HG02571 (cell line): ENCODE data around the gene XAB2.

Experiments
- ATAC-seq: cut with Tn5 transposase; IDR thresholded peaks from one replicate; pipeline ENCODE4 v1.9.1; 2021; ENCODE audit warnings: mild to moderate bottlenecking, moderate library complexity; ENCODE audit not compliant: unreplicated experiment

Gene XAB2

GRCh38 chr19:7633698-7634097 lies 4.4 kb upstream of the XAB2 start, which contains the start of gene PCP2:
TSS of gene PCP2 (minus strand) at chr19:7633719. CDS start at chr19:7633457, 262 bp downstream.
- ATAC-seq, result no peak

- ATAC-seq, result no peak
These were observed 3.2 kb upstream of the XAB2 start for GRCh38 chr19:7632340-7633203.

GRCh38 chr19:7631577-7631976 lies 2.2 kb upstream of the XAB2 start:
- ATAC-seq, result no peak

- no peak for ATAC-seq
These were observed 595 bp downstream of the XAB2 start for GRCh38 chr19:7628589-7629311.

GRCh38 chr19:7627166-7627565 lies 2.2 kb downstream of the XAB2 start:
- no peak for ATAC-seq

GRCh38 chr19:7625763-7626372 lies 3.5 kb downstream of the XAB2 start:
- ATAC-seq, result no peak

- ATAC-seq, result no peak
These were observed 4.5 kb downstream of the XAB2 start for GRCh38 chr19:7624810-7625209.

GRCh38 chr19:7623725-7624603 lies 5.4 kb downstream of the XAB2 start:
- ATAC-seq, result no peak

- no peak for ATAC-seq
These were observed 6.2 kb downstream of the XAB2 start for GRCh38 chr19:7622933-7623685.

GRCh38 chr19:7620442-7621412 lies 8.6 kb downstream of the XAB2 start:
- no peak for ATAC-seq

- no peak for ATAC-seq
These were observed 9.5 kb downstream of the XAB2 start for GRCh38 chr19:7619671-7620441.

- ATAC-seq, result no peak
These were observed 10.4 kb downstream of the XAB2 start for GRCh38 chr19:7618771-7619510.

GRCh38 chr19:7618348-7618747 lies 11.0 kb downstream of the XAB2 start:
- no peak for ATAC-seq

GRCh38 chr19:7617735-7618134 lies 11.6 kb downstream of the XAB2 start:
- ATAC-seq, result no peak

GRCh38 chr19:7617172-7617571 lies 12.2 kb downstream of the XAB2 start:
- no peak for ATAC-seq

GRCh38 chr19:7614859-7615741 lies 14.2 kb downstream of the XAB2 start:
- ATAC-seq, result no peak
